Chondrocyte (in vitro differentiated cells): ENCODE measurements around the gene PI16. TPM values are rescaled to one million over a fixed set of nuclear protein-coding genes. Genes with fewer than 3 reads are reported as not detected.

ENCODE experiments used
- DNase-seq: peaks from one replicate; pipeline ENCODE4 v3.0.0; 2021; ENCODE audit warnings: mixed read lengths, low spot score
- H3K27ac Mint-ChIP-seq: one replicate; pipeline ENCODE4 v1.8.0; 2021; ENCODE audit warnings: mild to moderate bottlenecking, moderate library complexity, mixed read lengths; ENCODE audit not compliant: unreplicated experiment
- H3K27me3 Mint-ChIP-seq: 2 replicates; pipeline ENCODE4 v1.8.0; 2021; ENCODE audit warnings: low read depth, mixed read lengths
- H3K36me3 Mint-ChIP-seq: 2 replicates; pipeline ENCODE4 v1.8.0; 2021; ENCODE audit warnings: low read depth, mixed read lengths
- H3K4me1 Mint-ChIP-seq: 2 replicates; pipeline ENCODE4 v1.8.0; 2021; ENCODE audit warnings: low read depth, mild to moderate bottlenecking, mixed read lengths
- H3K4me3 Mint-ChIP-seq: one replicate; pipeline ENCODE4 v1.8.0; 2021; ENCODE audit warnings: mild to moderate bottlenecking, moderate library complexity, mixed read lengths; ENCODE audit not compliant: unreplicated experiment
- H3K9me3 Mint-ChIP-seq: 2 replicates; pipeline ENCODE4 v1.8.0; 2021; ENCODE audit warnings: low read depth, mixed read lengths
- CTCF ChIP-seq: fragments of 200-600 bp; sonication (generic); IDR thresholded peaks from 2 replicates; pipeline ENCODE4 v1.5.0; 2021; ENCODE audit warnings: antibody characterized with exemption, mild to moderate bottlenecking, moderate library complexity
- total RNA-seq: library from RNA; stranded (reverse); gene quantifications from 3 replicates; pipeline ENCODE4 v1.2.1, GENCODE V29; 2021

The PI16 gene
- total RNA-seq, 1 donor from 2014 or later, result not detected

GRCh38 chr6:36928547-36928918 is 26.0 kb upstream of the PI16 start:
- Mint-ChIP-seq H3K36me3 (peaks cover 3% of the 10 kb centered on the region), H3K4me3 (no peak overlapping the region), H3K27me3 (no peaks in the 10 kb centered on the region), H3K9me3 (no peaks in the 10 kb centered on the region), H3K27ac (peak overlapping the region; percentile 95), H3K4me1 (peaks cover 85% of the 10 kb centered on the region)
- no peak for DNase-seq
- TF ChIP-seq CTCF, result no peak

GRCh38 chr6:36929152-36929551 is 25.4 kb upstream of the PI16 start:
- H3K36me3 Mint-ChIP-seq, result peaks cover 2% of the 10 kb centered on the region
- H3K27me3 Mint-ChIP-seq, result no peaks in the 10 kb centered on the region
- no peaks in the 10 kb centered on the region for H3K9me3 Mint-ChIP-seq
- peaks cover 87% of the 10 kb centered on the region for H3K4me1 Mint-ChIP-seq
- no peak overlapping the region for H3K4me3 Mint-ChIP-seq
- TF ChIP-seq CTCF, result no peak
- DNase-seq, result no peak
- peak overlapping the region; percentile 53 for H3K27ac Mint-ChIP-seq

- no peak for TF ChIP-seq CTCF
- H3K4me3 Mint-ChIP-seq, result no peak overlapping the region
- no peaks in the 10 kb centered on the region for H3K36me3 Mint-ChIP-seq
- H3K27ac Mint-ChIP-seq, result peak overlapping the region; percentile 45
- no peaks in the 10 kb centered on the region for H3K9me3 Mint-ChIP-seq
- H3K27me3 Mint-ChIP-seq, result no peaks in the 10 kb centered on the region
- DNase-seq, result no peak
- peaks cover 83% of the 10 kb centered on the region for H3K4me1 Mint-ChIP-seq
Observed at GRCh38 chr6:36929607-36930006, 24.9 kb upstream of the PI16 start.

GRCh38 chr6:36930483-36930882 is 24.1 kb upstream of the PI16 start:
- Mint-ChIP-seq H3K9me3 (no peaks in the 10 kb centered on the region), H3K4me1 (peaks cover 82% of the 10 kb centered on the region), H3K4me3 (no peak overlapping the region), H3K36me3 (no peaks in the 10 kb centered on the region), H3K27me3 (no peaks in the 10 kb centered on the region), H3K27ac (no peak overlapping the region)
- no peak for TF ChIP-seq CTCF
- DNase-seq, result no peak

- DNase-seq, result no peak
- Mint-ChIP-seq H3K27me3 (no peaks in the 10 kb centered on the region), H3K9me3 (no peaks in the 10 kb centered on the region), H3K36me3 (no peaks in the 10 kb centered on the region), H3K4me3 (no peak overlapping the region), H3K27ac (peak overlapping the region; percentile 73), H3K4me1 (peaks cover 79% of the 10 kb centered on the region)
- no peak for TF ChIP-seq CTCF
Observed at GRCh38 chr6:36933102-36933501, 21.4 kb upstream of the PI16 start.
